ENCODE measurements around the gene CCNG1.
"Not testable (repeated sequence)": the region's sequence is repeated elsewhere in the genome, so short reads cannot be mapped to it uniquely, and the experiment has no call there.

CCNG1 gene

GRCh38 chr5:163440954-163441353, 3.6 kb downstream of the CCNG1 start:
- no peak for DNase-seq (ENCODE audit: extremely low read depth in 1 of 2, low read depth in 1 of 2)

DNA sequence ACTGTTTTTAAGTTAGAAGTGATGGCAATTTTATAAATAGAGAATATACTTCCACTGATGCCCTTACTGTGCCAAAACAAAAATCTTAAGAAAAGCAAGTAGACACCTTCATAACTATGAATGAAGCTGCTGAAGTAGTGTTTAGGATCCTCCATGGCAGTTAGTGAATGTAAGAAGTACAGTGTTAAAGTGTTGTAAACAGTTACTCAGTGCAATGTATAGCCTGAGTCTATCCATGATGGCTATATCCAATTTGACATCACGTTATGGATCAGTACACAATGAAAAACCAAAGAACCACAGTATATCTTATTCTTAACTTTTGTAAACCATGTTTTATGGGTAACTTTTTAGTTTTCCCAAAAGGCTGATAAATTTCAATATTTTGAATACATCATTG, 7.1 kb downstream of the CCNG1 start:
- DNase-seq (ENCODE audit: extremely low read depth in 1 of 2, low read depth in 1 of 2): no peak

- DNase-seq (ENCODE audit: extremely low read depth in 1 of 2, low read depth in 1 of 2): no peak
Measured at GRCh38 chr5:163445345-163445744, 8.0 kb downstream of the CCNG1 start.

GRCh38 chr5:163447191-163447590, 9.8 kb downstream of the CCNG1 start:
- no peak for DNase-seq (ENCODE audit: extremely low read depth in 1 of 2, low read depth in 1 of 2)

- DNase-seq (ENCODE audit: extremely low read depth in 1 of 2, low read depth in 1 of 2): no peak
Measured at GRCh38 chr5:163447875-163448274, 10.5 kb downstream of the CCNG1 start.

DNA sequence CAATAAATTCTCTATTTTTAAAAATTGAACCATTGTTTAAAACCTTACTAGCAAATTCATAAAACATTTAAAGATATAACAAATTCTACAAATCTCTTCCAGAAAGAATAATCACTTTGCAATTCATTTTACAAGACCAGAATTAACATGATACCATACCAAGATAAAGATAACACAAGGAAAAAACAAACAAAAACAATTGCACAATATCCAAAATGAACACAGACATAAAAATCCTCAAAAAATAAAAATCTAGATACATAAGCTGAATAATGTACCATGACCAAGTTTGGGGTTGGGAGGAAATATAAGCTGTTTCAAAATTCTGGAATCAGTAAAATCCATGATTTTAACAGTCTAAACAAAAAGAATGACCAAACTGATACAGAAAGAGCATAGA, 11.1 kb downstream of the CCNG1 start:
- no peak for DNase-seq (ENCODE audit: extremely low read depth in 1 of 2, low read depth in 1 of 2)

GRCh38 chr5:163451489-163451888, 14.1 kb downstream of the CCNG1 start:
- DNase-seq (ENCODE audit: extremely low read depth in 1 of 2, low read depth in 1 of 2): no peak

GRCh38 chr5:163453705-163454104, 16.3 kb downstream of the CCNG1 start:
- DNase-seq (ENCODE audit: extremely low read depth in 1 of 2, low read depth in 1 of 2): no peak

DNA sequence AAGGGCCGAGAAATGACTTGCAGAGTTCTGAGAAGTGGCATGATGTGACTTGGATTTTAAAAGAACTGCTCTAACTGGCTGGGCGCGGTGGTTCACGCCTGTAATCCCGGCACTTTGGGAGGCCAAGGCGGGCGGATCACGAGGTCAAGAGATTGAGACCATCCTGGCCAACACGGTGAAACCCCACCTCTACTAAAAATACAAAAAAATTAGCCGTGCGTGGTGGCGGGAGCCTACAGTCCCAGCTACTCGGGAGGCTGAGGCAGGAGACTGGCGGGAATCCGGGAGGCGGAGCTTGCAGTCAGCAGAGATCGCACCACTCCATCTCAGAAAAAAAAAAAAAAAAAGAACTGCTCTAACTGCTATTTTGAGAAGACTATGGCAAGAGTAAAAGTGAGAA, 18.0 kb downstream of the CCNG1 start:
- not testable (repeated sequence) for DNase-seq (ENCODE audit: extremely low read depth in 1 of 2, low read depth in 1 of 2)

- DNase-seq (ENCODE audit: extremely low read depth in 1 of 2, low read depth in 1 of 2): no peak
Measured at GRCh38 chr5:163456029-163456589, 18.7 kb downstream of the CCNG1 start.

GRCh38 chr5:163456840-163457239, 19.4 kb downstream of the CCNG1 start:
- DNase-seq (ENCODE audit: extremely low read depth in 1 of 2, low read depth in 1 of 2): no peak

- DNase-seq (ENCODE audit: extremely low read depth in 1 of 2, low read depth in 1 of 2): no peak
Measured at GRCh38 chr5:163458778-163459385, 21.5 kb downstream of the CCNG1 start.

GRCh38 chr5:163459462-163459818, 22.0 kb downstream of the CCNG1 start:
- DNase-seq (ENCODE audit: extremely low read depth in 1 of 2, low read depth in 1 of 2): no peak

DNA sequence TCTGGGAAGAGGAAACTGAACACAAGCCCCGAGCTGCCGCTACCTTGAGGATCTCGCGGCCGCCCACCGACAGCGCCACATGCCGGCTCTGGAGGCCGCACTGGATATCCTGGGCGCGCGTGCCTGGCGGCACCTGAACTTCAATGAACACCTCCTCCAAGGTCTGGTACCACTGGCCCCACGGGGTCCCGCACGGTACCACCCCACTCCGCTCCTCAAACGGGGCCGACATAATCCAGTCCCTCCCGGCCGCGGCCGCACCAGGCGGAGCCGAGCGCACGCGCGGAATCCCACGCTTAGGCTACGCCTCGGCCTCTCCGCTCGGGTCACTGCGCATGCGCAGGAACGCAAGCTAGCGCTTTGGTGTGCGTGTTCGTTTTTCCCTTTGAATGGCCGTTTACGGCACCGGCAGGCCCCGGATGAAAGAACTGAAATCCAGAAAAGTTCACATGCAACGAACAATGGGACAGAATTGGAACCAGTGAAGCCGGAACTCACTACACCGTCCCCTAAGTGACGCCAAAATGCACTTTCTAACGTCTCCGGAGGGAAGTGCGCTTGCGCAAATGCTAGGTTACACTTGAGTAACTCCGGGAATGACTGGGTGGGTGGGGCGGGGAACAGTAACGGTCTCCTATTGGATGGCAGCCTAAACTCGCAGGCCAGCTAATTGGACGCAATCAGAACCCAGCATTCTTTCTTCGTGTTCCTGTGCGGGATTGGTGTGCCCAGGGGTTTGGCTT, 22.6 kb downstream of the CCNG1 start, which contains the start of gene NUDCD2:
Gene NUDCD2, minus strand, starts transcription at position 284 of the 743 bp plus-strand sequence. Its CDS starts 52 bp downstream, at position 232.
- DNase-seq (ENCODE audit: extremely low read depth in 1 of 2, low read depth in 1 of 2): peak; percentile 80 to 91

DNA sequence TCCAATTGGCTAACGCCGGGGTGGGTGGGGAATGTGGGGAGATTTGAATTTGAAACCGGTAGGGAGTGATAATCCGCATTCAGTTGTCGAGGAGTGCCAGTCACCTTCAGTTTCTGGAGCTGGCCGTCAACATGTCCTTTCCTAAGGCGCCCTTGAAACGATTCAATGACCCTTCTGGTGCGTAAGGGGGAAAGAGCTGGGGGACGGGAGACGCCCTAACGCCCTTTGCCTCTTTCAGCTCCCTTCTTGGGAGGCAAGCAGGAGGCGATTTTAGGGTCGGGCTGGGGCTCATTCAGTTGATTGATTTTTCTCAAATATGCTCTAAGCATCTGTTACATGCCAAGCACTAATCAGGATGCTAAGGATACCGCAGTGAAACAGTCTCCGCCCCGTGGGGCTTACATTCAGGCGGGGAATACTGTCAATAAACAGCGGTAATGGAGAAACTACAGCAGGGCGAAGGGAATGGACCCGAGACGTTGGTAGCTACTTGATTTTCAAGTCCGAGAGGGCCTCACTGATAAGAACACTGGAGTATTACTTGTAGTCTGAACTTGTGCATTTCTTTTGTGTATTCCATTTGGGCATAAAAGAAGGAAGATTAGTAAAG, 23.3 kb downstream of the CCNG1 start, which contains the start of gene HMMR:
Gene HMMR, plus strand, starts transcription at position 71 of the 610 bp plus-strand sequence. Its CDS starts 61 bp downstream, at position 132.
- DNase-seq (ENCODE audit: extremely low read depth in 1 of 2, low read depth in 1 of 2): no peak

GRCh38 chr5:163463063-163463435, 25.7 kb downstream of the CCNG1 start:
- DNase-seq (ENCODE audit: extremely low read depth in 1 of 2, low read depth in 1 of 2): no peak

GRCh38 chr5:163467682-163468081, 30.3 kb downstream of the CCNG1 start:
- DNase-seq (ENCODE audit: extremely low read depth in 1 of 2, low read depth in 1 of 2): no peak

GRCh38 chr5:163473635-163474243, 36.3 kb downstream of the CCNG1 start:
- DNase-seq (ENCODE audit: extremely low read depth in 1 of 2, low read depth in 1 of 2): no peak

GRCh38 chr5:163475411-163475810, 38.0 kb downstream of the CCNG1 start:
- no peak for DNase-seq (ENCODE audit: extremely low read depth in 1 of 2, low read depth in 1 of 2)

DNA sequence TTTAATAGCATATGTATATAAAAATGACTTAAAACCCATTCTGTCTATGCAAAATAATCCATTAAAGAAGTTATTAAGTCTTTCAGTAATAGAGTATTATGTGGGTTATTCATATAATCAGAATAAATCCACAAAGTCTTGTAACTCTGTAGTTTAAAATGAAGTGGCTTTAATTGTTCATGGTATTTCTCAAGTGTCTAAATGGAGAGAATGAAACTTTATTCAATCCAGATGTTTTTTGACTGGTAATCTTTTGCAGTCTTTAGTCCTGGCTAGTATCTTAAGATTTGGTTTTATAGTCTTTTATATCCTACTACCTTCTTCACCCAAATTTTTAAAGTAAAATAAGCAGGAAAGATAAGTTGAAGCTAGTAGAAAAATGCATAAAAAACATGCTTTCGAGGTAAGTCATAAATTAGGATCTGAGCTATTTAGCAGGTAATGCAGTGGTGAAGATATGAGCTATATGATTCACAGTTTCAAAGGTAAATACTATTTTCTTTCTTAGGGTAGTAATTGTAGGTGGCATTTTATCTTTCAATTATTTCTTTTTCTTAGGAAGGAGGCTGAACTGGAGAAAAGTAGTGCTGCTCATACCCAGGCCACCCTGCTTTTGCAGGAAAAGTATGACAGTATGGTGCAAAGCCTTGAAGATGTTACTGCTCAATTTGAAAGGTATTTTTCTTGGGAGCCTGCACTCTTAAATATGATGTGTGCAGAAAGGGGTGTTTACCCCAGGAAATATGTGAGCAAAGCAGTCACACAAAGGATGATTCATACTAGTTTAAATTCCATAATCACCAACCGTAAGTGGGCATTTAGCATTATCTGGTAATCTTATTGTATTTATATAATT, 41.0 kb downstream of the CCNG1 start:
- no peak for DNase-seq (ENCODE audit: extremely low read depth in 1 of 2, low read depth in 1 of 2)

GRCh38 chr5:163478982-163479271, 41.5 kb downstream of the CCNG1 start:
- DNase-seq (ENCODE audit: extremely low read depth in 1 of 2, low read depth in 1 of 2): no peak
